Peyer's patch (tissue), 4 donors: ENCODE results near the gene MARCHF10. TPM values are rescaled to one million over a fixed set of nuclear protein-coding genes. Genes with fewer than 3 reads are reported as not detected.

Source experiments
- small RNA-seq, 2 donors: library from RNA; depleted of rRNA; stranded (forward); fragments of <200 nt; gene quantifications; one replicate each; pipeline ENCODE3, GENCODE V24; 2016
- total RNA-seq, 4 donors: library from RNA; depleted of rRNA; stranded (reverse); fragments of >200 nt; gene quantifications; one replicate each; pipeline ENCODE4 v1.1.0, GENCODE V29; 2016

MARCHF10 gene
- total RNA-seq, 4 donors from 2014 or later = not detected

Small RNA genes lying within 50 kb of the gene (small RNA-seq; reads per million reads assigned to genes)
- gene RF00019 (0 reads per million in 2 donors), gene RNU6-446P (0 reads per million in 2 donors)

Other genes with a start within 250 kb of the MARCHF10 start
- gene MRC2, start 180.6 kb downstream of the MARCHF10 start, total RNA-seq = 10 to 100 TPM in 2 of 4 donors, 1 to 10 TPM in 2; 9.0 to 33.8 (median 14.6) TPM
- gene TANC2, start 157.9 kb upstream of the MARCHF10 start, total RNA-seq = 10 to 100 TPM in 2 of 4 donors, 1 to 10 TPM in 2; 3.2 to 21.5 (median 7.8) TPM